K562 (cell line): ENCODE results near the gene FMNL1. TPM values are rescaled to one million over a fixed set of nuclear protein-coding genes. Genes with fewer than 3 reads are reported as not detected.
A peak's percentile ranks its signal among the peaks of the same experiment; 100 is the strongest.

Source experiments
- ARID3A ChIP-seq: IDR thresholded peaks from 2 replicates; pipeline ENCODE4 v1.6.1; 2012; ENCODE audit warnings: low read depth, low read length, improper control_type of control experiment, borderline replicate concordance
- CBX1 ChIP-seq: sonication (generic); IDR thresholded peaks from 2 replicates; pipeline ENCODE4 v1.6.1; 2016; ENCODE audit warnings: antibody characterized with exemption, low read depth, mild to moderate bottlenecking
- CTBP1 ChIP-seq: fragments of 450-650 bp; IDR thresholded peaks from 2 replicates; pipeline ENCODE4 v1.6.1; 2016; ENCODE audit warnings: borderline replicate concordance
- E2F8 ChIP-seq: fragments of 450-650 bp; IDR thresholded peaks from 2 replicates; pipeline ENCODE4 v1.7.1; 2018; ENCODE audit warnings: mild to moderate bottlenecking, low read depth; ENCODE audit not compliant: partially characterized antibody
- ELK1 ChIP-seq: sonication (generic); formaldehyde crosslinking; IDR thresholded peaks from 2 replicates; pipeline ENCODE4 v1.8.1; 2022; ENCODE audit warnings: missing genetic modification reagents
- KAT8 ChIP-seq: fragments of 450-650 bp; IDR thresholded peaks from 2 replicates; pipeline ENCODE4 v1.6.1; 2016; ENCODE audit warnings: low read depth, mild to moderate bottlenecking
- MCM3 ChIP-seq: fragments of 450-650 bp; IDR thresholded peaks from 2 replicates; pipeline ENCODE4 v1.6.1; 2016
- MECOM ChIP-seq: fragments of 250-450 bp; sonication (Bioruptor Pico); IDR thresholded peaks from 2 replicates; pipeline ENCODE4 v1.8.0; 2022; ENCODE audit warnings: inconsistent platforms
- MEF2D ChIP-seq: conservative IDR thresholded peaks from 2 replicates; pipeline ENCODE4 v1.6.1; 2016; ENCODE audit warnings: low read depth, missing genetic modification characterization, missing compliant biosample characterization
- MTF1 ChIP-seq: fragments of 250-450 bp; sonication (Bioruptor Pico); IDR thresholded peaks from 2 replicates; pipeline ENCODE4 v1.9.0; 2021; ENCODE audit warnings: moderate library complexity, mild to moderate bottlenecking, inconsistent platforms, borderline replicate concordance
- PATZ1 ChIP-seq: fragments of 250-450 bp; sonication (Bioruptor Pico); IDR thresholded peaks from 2 replicates; pipeline ENCODE4 v1.5.0; 2020; ENCODE audit warnings: mild to moderate bottlenecking, borderline replicate concordance
- POU5F1 ChIP-seq: fragments of 150-350 bp; IDR thresholded peaks from 2 replicates; pipeline ENCODE4 v1.6.1; 2014; ENCODE audit warnings: borderline replicate concordance, low read length, low read depth, mild to moderate bottlenecking; ENCODE audit not compliant: partially characterized antibody
- PYGO2 ChIP-seq: fragments of 450-650 bp; IDR thresholded peaks from 2 replicates; pipeline ENCODE4 v1.6.1; 2016; ENCODE audit warnings: mild to moderate bottlenecking, missing genetic modification characterization, moderate library complexity, missing compliant biosample characterization
- RBM14 ChIP-seq: fragments of 200-400 bp; formaldehyde crosslinking; IDR thresholded peaks from 2 replicates; pipeline ENCODE4 v1.6.1; 2018; ENCODE audit warnings: low read depth, mild to moderate bottlenecking, low read length, moderate library complexity, borderline replicate concordance; ENCODE audit not compliant: insufficient read depth
- STAT6 ChIP-seq: sonication (generic); formaldehyde crosslinking; IDR thresholded peaks from 2 replicates; pipeline ENCODE4 v1.8.1; 2023; ENCODE audit warnings: mild to moderate bottlenecking, missing genetic modification reagents
- ZKSCAN1 ChIP-seq: fragments of 150-350 bp; IDR thresholded peaks from 2 replicates; pipeline ENCODE4 v1.6.1; 2016; ENCODE audit warnings: low read depth, low read length
- ZNF217 ChIP-seq: sonication (generic); formaldehyde crosslinking; IDR thresholded peaks from 2 replicates; pipeline ENCODE4 v1.8.0; 2022; ENCODE audit warnings: mild to moderate bottlenecking, missing genetic modification reagents
- polyA plus RNA-seq, 8 experiments: library from polyadenylated mRNA; depleted of rRNA in 4 of 8; stranded (reverse) in 5 of 8; unstranded in 3 of 8; fragments of >200 nt; fragmentation: Nextera tagmentation in 2 of 8; fragmentation: Illumina TruSeq in 1 of 8; extraction: Ambion mirVana in 2 of 8; extraction: Trizol in 1 of 8; gene quantifications; 2 replicates each; pipeline versions ENCODE4 v1.2.1 to v1.2.3, GENCODE V29; 2011 to 2014; ENCODE audit warnings: inconsistent platforms in 1 of 8, missing spikeins in 1 of 8
- total RNA-seq, 7 experiments: library from RNA; depleted of rRNA in 6 of 7; stranded (reverse); fragments of >200 nt in 6 of 7; fragmentation: Illumina TruSeq in 2 of 7; extraction: Trizol in 2 of 7; gene quantifications; 2 replicates each; pipeline versions ENCODE4 v1.2.1 to v1.2.3, GENCODE V29; 2011 to 2021; ENCODE audit warnings: low replicate concordance in 1 of 7

FMNL1 gene
- total and polyA plus RNA-seq, 9 of the 15 experiments (the other 6 are each of a cell fraction or from before 2014, with no cell fraction given), result 0.70 to 36.6 (median 7.7) TPM

- no peak for TF ChIP-seq CBX1
- no peak for TF ChIP-seq PYGO2 (tag)
- no peak for TF ChIP-seq E2F8
- TF ChIP-seq STAT6 (CRISPR knock-in tag), result no peak
- TF ChIP-seq KAT8, result no peak
- TF ChIP-seq ZKSCAN1, result no peak
- no peak for TF ChIP-seq MCM3
- TF ChIP-seq MECOM (CRISPR knock-in tag), result no peak
- TF ChIP-seq MTF1 (CRISPR knock-in tag), result no peak
- TF ChIP-seq ZNF217 (CRISPR knock-in tag), result no peak
- TF ChIP-seq RBM14, result no peak
- TF ChIP-seq PATZ1 (CRISPR knock-in tag), result no peak
- TF ChIP-seq CTBP1, result 0 out of 2 replicates have a peak, but pooled peaks have one; percentile 10
- TF ChIP-seq ARID3A, result no peak
- no peak for TF ChIP-seq ELK1 (CRISPR knock-in tag)
- no peak for TF ChIP-seq POU5F1
- TF ChIP-seq MEF2D (tag), result no peak
These were observed 49.2 kb downstream of the FMNL1 start (continued) for GRCh38 chr17:45270828-45271418.
